DOHH2 (cell line): Measurements from ENCODE around the gene COPG1.

Source experiments
- EZH2phosphoT487 ChIP-seq: fragments of 200-600 bp; sonication (generic); IDR thresholded peaks from 2 replicates; pipeline ENCODE4 v1.6.1; 2017; ENCODE audit warnings: borderline replicate concordance, mild to moderate bottlenecking, antibody characterized with exemption, low read length, moderate library complexity, mixed read lengths
- TF ChIP-seq, protein P1 (sequence below): fragments of 200-600 bp; sonication (generic); IDR thresholded peaks from one replicate; pipeline ENCODE4 v1.5.1; 2014; ENCODE audit warnings: antibody characterized with exemption, mild to moderate bottlenecking, low read depth, low read length; ENCODE audit not compliant: poor library complexity, severe bottlenecking

DNA sequence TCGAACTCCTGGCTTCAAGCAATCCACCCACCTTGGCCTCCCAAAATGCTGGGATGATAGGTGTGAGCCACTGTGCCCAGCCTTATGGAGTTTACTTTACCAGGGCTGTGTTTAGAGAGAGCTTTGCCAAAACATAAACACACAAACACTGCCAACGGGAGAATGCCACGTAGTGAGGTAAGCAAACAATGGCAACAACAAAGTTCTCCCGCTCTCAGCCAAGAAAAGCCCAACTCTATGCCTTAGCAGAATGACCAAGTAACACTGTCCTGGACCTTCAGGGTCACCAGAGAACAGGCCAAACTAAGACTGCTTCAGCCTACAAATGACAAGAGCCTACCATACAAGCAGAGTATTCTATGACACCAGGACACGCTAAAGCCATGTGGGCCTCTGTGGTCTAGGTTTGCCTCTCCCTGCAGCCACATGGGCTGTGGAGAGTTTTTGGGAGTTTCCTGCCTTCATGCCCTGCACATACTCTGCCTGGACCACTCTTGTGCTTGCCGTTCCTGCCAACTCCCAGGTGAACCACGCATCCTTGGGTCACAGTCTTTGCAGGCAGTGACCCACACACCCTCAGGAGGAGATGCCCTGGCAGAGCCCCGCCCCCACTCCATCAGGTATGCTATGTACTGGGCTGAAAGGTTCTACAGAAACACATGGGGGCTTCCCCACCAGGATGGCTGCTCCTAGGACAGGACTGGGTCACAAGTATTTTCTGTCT is 44.1 kb upstream of the COPG1 start:
- TF ChIP-seq, protein P1, sequence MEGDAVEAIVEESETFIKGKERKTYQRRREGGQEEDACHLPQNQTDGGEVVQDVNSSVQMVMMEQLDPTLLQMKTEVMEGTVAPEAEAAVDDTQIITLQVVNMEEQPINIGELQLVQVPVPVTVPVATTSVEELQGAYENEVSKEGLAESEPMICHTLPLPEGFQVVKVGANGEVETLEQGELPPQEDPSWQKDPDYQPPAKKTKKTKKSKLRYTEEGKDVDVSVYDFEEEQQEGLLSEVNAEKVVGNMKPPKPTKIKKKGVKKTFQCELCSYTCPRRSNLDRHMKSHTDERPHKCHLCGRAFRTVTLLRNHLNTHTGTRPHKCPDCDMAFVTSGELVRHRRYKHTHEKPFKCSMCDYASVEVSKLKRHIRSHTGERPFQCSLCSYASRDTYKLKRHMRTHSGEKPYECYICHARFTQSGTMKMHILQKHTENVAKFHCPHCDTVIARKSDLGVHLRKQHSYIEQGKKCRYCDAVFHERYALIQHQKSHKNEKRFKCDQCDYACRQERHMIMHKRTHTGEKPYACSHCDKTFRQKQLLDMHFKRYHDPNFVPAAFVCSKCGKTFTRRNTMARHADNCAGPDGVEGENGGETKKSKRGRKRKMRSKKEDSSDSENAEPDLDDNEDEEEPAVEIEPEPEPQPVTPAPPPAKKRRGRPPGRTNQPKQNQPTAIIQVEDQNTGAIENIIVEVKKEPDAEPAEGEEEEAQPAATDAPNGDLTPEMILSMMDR: no peak
- TF ChIP-seq EZH2phosphoT487: no peak
